Measurements from ENCODE around the gene SLC26A5. TPM values are rescaled to one million over a fixed set of nuclear protein-coding genes. Genes with fewer than 3 reads are reported as not detected.

SLC26A5 gene
- total RNA-seq, 1 experiment from 2014 or later, result not detected

GRCh38 chr7:103381280-103382031 lies 64.6 kb downstream of the SLC26A5 start:
- no peaks in the 10 kb centered on the region for H3K27me3 ChIP-seq (ENCODE audit: low read length)
- H3K36me3 ChIP-seq (ENCODE audit: insufficient read depth, low read length), result no peaks in the 10 kb centered on the region
- peaks cover 15% of the 10 kb centered on the region for H3K4me1 ChIP-seq (ENCODE audit: low read length)
- no peak overlapping the region for H3K4me2 ChIP-seq (ENCODE audit: low read depth, low read length, poor library complexity, severe bottlenecking)
- no peak for DNase-seq
- H3K4me3 ChIP-seq (ENCODE audit: low read length), result no peak overlapping the region
- H3K9me3 ChIP-seq (ENCODE audit: low read length), result no peaks in the 10 kb centered on the region
- H3K79me2 ChIP-seq (ENCODE audit: low read length), result no peaks in the 10 kb centered on the region
- no peaks in the 10 kb centered on the region for H3K9me2 ChIP-seq (replicated peaks; ENCODE audit: insufficient read depth, low read length)
- H3K9ac ChIP-seq (ENCODE audit: low read length), result no peak overlapping the region
- no peak overlapping the region for H2AFZ ChIP-seq (ENCODE audit: low read length)
- no peak overlapping the region for H3K27ac ChIP-seq (ENCODE audit: low read length)
- H4K20me1 ChIP-seq (ENCODE audit: insufficient read depth, low read depth, low read length), result no peaks in the 10 kb centered on the region

DNA sequence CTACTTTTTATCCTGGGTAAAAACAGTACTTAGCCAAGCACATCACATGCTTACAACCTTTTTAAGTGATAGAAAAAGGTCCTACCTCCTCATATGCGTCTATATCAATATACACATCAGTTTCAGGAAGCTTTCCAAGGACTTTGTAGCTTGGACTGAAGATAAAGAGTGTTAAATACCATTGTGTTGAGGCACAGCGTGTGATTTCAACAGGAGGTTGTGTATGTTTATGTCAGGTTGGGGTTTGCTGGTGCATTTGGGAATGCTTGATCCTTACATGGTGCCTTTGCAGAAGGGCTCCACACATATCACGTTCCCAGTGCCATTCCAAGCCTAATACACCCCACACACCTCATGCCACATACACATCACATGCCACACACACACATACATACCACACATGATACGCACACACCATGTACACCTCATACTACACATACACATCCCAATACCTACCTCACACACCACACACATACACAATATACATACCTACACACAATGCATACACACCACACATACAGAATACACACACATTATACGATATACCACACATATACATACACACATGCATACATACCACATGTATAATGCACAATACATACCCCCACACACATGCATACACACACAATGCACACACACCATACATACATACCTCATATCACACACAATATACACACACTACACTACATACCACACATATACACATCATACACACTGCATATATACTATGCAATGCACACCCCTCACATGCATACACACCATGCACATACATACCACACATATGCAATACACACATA lies 65.4 kb downstream of the SLC26A5 start:
- H4K20me1 ChIP-seq (ENCODE audit: insufficient read depth, low read depth, low read length), result no peaks in the 10 kb centered on the region
- H3K27ac ChIP-seq (ENCODE audit: low read length), result no peak overlapping the region
- no peak overlapping the region for H3K4me2 ChIP-seq (ENCODE audit: low read depth, low read length, poor library complexity, severe bottlenecking)
- no peaks in the 10 kb centered on the region for H3K9me3 ChIP-seq (ENCODE audit: low read length)
- no peak overlapping the region for H2AFZ ChIP-seq (ENCODE audit: low read length)
- no peak overlapping the region for H3K4me3 ChIP-seq (ENCODE audit: low read length)
- H3K4me1 ChIP-seq (ENCODE audit: low read length), result peaks cover 15% of the 10 kb centered on the region
- no peak for DNase-seq
- H3K36me3 ChIP-seq (ENCODE audit: insufficient read depth, low read length), result no peaks in the 10 kb centered on the region
- no peaks in the 10 kb centered on the region for H3K9me2 ChIP-seq (replicated peaks; ENCODE audit: insufficient read depth, low read length)
- H3K9ac ChIP-seq (ENCODE audit: low read length), result no peak overlapping the region
- H3K79me2 ChIP-seq (ENCODE audit: low read length), result no peaks in the 10 kb centered on the region
- H3K27me3 ChIP-seq (ENCODE audit: low read length), result no peaks in the 10 kb centered on the region

- Histone ChIP-seq H4K20me1 (ENCODE audit: insufficient read depth, low read depth, low read length) (no peaks in the 10 kb centered on the region), H3K4me1 (ENCODE audit: low read length) (peaks cover 15% of the 10 kb centered on the region), H3K27me3 (ENCODE audit: low read length) (no peaks in the 10 kb centered on the region), H3K4me3 (ENCODE audit: low read length) (peak overlapping the region; percentile 42; the same call in 1 of the 2 replicates), H2AFZ (ENCODE audit: low read length) (no peak overlapping the region; the same call in 1 of the 2 replicates), H3K9me3 (ENCODE audit: low read length) (no peaks in the 10 kb centered on the region), H3K9me2 (replicated peaks; ENCODE audit: insufficient read depth, low read length) (no peaks in the 10 kb centered on the region), H3K36me3 (ENCODE audit: insufficient read depth, low read length) (no peaks in the 10 kb centered on the region), H3K9ac (ENCODE audit: low read length) (peak overlapping the region; percentile 41; the same call in 1 of the 2 replicates), H3K27ac (ENCODE audit: low read length) (no peak overlapping the region; the same call in 1 of the 2 replicates), H3K4me2 (ENCODE audit: low read depth, low read length, poor library complexity, severe bottlenecking) (peak overlapping the region; percentile 57), H3K79me2 (ENCODE audit: low read length) (no peaks in the 10 kb centered on the region)
- peak; percentile 61 for DNase-seq
Observed at GRCh38 chr7:103379270-103379975, 66.6 kb downstream of the SLC26A5 start.

- DNase-seq, result no peak
- H3K9ac ChIP-seq (ENCODE audit: low read length), result no peak overlapping the region
- H3K4me2 ChIP-seq (ENCODE audit: low read depth, low read length, poor library complexity, severe bottlenecking), result no peak overlapping the region
- H3K4me3 ChIP-seq (ENCODE audit: low read length), result no peak overlapping the region
- no peaks in the 10 kb centered on the region for H3K9me2 ChIP-seq (replicated peaks; ENCODE audit: insufficient read depth, low read length)
- peaks cover 7% of the 10 kb centered on the region for H3K4me1 ChIP-seq (ENCODE audit: low read length)
- H3K27me3 ChIP-seq (ENCODE audit: low read length), result no peaks in the 10 kb centered on the region
- H4K20me1 ChIP-seq (ENCODE audit: insufficient read depth, low read depth, low read length), result no peaks in the 10 kb centered on the region
- H3K79me2 ChIP-seq (ENCODE audit: low read length), result no peaks in the 10 kb centered on the region
- no peak overlapping the region for H2AFZ ChIP-seq (ENCODE audit: low read length)
- no peaks in the 10 kb centered on the region for H3K36me3 ChIP-seq (ENCODE audit: insufficient read depth, low read length)
- H3K27ac ChIP-seq (ENCODE audit: low read length), result no peak overlapping the region
- H3K9me3 ChIP-seq (ENCODE audit: low read length), result no peaks in the 10 kb centered on the region
Observed at GRCh38 chr7:103373866-103374643, 72.0 kb downstream of the SLC26A5 start.

DNA sequence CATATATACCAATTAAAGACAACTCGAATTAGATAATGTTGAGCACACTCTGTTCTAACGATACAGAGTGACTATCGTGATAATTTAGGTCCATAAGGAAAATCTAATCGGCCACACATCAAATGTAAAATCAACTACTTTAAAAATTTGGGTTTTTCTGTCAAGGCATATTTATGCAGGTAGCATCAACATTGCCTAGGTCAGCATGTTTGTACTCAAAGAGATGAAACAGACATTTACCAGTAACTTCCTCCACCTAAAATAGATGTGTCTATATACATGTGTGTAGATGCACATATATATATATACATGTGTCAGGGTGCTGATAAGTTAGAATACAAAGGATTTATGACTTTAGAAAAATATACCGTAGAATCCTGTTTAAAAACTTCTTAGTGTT lies 76.6 kb downstream of the SLC26A5 start:
- Histone ChIP-seq H3K9me2 (replicated peaks; ENCODE audit: insufficient read depth, low read length) (no peaks in the 10 kb centered on the region), H3K9ac (ENCODE audit: low read length) (no peak overlapping the region), H2AFZ (ENCODE audit: low read length) (no peak overlapping the region), H3K79me2 (ENCODE audit: low read length) (no peaks in the 10 kb centered on the region), H4K20me1 (ENCODE audit: insufficient read depth, low read depth, low read length) (no peaks in the 10 kb centered on the region), H3K9me3 (ENCODE audit: low read length) (no peaks in the 10 kb centered on the region), H3K27ac (ENCODE audit: low read length) (no peak overlapping the region), H3K27me3 (ENCODE audit: low read length) (no peaks in the 10 kb centered on the region), H3K4me1 (ENCODE audit: low read length) (no peaks in the 10 kb centered on the region), H3K4me3 (ENCODE audit: low read length) (no peak overlapping the region), H3K4me2 (ENCODE audit: low read depth, low read length, poor library complexity, severe bottlenecking) (no peak overlapping the region), H3K36me3 (ENCODE audit: insufficient read depth, low read length) (peaks cover 30% of the 10 kb centered on the region)
- no peak for DNase-seq

DNA sequence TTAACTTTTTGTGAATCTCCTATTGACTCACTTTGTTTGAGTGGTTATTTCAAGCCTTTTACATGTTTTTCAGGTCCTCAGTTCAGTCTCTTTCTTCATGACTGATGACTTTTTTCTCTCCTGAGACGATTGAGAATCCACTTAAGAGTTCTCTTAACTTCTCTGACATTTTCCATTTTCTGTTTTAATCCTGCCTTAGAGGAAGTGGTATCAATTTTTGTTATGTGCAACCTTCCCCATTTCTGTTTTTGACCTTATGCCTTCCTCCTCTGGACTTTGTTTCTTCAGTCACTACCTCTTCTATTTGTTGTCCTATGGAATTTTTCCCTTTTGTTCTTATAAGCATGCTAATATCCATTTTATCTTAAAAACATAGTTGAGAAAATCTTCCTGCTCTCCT lies 96.2 kb downstream of the SLC26A5 start:
- Histone ChIP-seq H3K27ac (ENCODE audit: low read length) (no peak overlapping the region), H3K4me1 (ENCODE audit: low read length) (peaks cover 43% of the 10 kb centered on the region), H2AFZ (ENCODE audit: low read length) (no peak overlapping the region), H3K36me3 (ENCODE audit: insufficient read depth, low read length) (peaks cover 14% of the 10 kb centered on the region; the same call in 1 of the 2 replicates), H3K9ac (ENCODE audit: low read length) (peak overlapping the region; percentile 81), H4K20me1 (ENCODE audit: insufficient read depth, low read depth, low read length) (no peaks in the 10 kb centered on the region; the same call in 1 of the 2 replicates), H3K9me3 (ENCODE audit: low read length) (no peaks in the 10 kb centered on the region), H3K79me2 (ENCODE audit: low read length) (peaks cover 87% of the 10 kb centered on the region), H3K9me2 (replicated peaks; ENCODE audit: insufficient read depth, low read length) (no peaks in the 10 kb centered on the region), H3K27me3 (ENCODE audit: low read length) (no peaks in the 10 kb centered on the region), H3K4me3 (ENCODE audit: low read length) (peak overlapping the region; percentile 86), H3K4me2 (ENCODE audit: low read depth, low read length, poor library complexity, severe bottlenecking) (peak overlapping the region; percentile 83)
- DNase-seq, result no peak

DNA sequence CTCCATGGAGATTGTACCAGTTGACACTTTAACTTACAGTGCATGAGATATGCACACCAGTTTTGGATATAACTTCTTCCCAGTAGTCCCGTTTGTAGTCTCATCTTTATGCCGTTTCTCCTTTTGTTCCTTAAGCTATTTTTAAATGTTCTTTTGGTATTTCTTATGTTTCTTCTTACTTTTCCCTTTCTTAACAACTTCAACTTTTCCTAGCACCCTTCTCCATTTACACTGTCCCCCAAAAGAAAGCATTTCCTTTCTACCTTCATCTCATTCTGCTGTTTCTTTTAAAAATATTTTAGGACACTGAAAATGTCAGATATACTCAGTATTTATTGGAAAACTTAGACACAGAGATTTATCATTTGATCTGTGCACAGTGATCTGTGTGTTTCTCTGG lies 97.0 kb downstream of the SLC26A5 start:
- no peaks in the 10 kb centered on the region; the same call in 1 of the 2 replicates for H4K20me1 ChIP-seq (ENCODE audit: insufficient read depth, low read depth, low read length)
- H2AFZ ChIP-seq (ENCODE audit: low read length), result no peak overlapping the region
- peaks cover 12% of the 10 kb centered on the region; the same call in 1 of the 2 replicates for H3K36me3 ChIP-seq (ENCODE audit: insufficient read depth, low read length)
- peaks cover 43% of the 10 kb centered on the region for H3K4me1 ChIP-seq (ENCODE audit: low read length)
- H3K4me3 ChIP-seq (ENCODE audit: low read length), result peak overlapping the region; percentile 86
- no peak for DNase-seq
- no peaks in the 10 kb centered on the region for H3K27me3 ChIP-seq (ENCODE audit: low read length)
- H3K9me2 ChIP-seq (replicated peaks; ENCODE audit: insufficient read depth, low read length), result no peaks in the 10 kb centered on the region
- peak overlapping the region; percentile 83 for H3K4me2 ChIP-seq (ENCODE audit: low read depth, low read length, poor library complexity, severe bottlenecking)
- peaks cover 87% of the 10 kb centered on the region for H3K79me2 ChIP-seq (ENCODE audit: low read length)
- H3K27ac ChIP-seq (ENCODE audit: low read length), result no peak overlapping the region
- H3K9ac ChIP-seq (ENCODE audit: low read length), result peak overlapping the region; percentile 81
- no peaks in the 10 kb centered on the region for H3K9me3 ChIP-seq (ENCODE audit: low read length)
